IPS-18a (cell line): ENCODE results near the gene B4GALT2.
A peak's percentile ranks its signal among the peaks of the same experiment; 100 is the strongest.

ENCODE experiments used
- H3K27ac ChIP-seq: one replicate; pipeline ENCODE4 v1.5.1; 2013; ENCODE audit warnings: low read length
- H3K27me3 ChIP-seq: one replicate; pipeline ENCODE4 v1.6.1; 2013; ENCODE audit warnings: mild to moderate bottlenecking, low read length; ENCODE audit not compliant: control insufficient read depth, insufficient read depth
- H3K36me3 ChIP-seq: one replicate; pipeline ENCODE4 v1.6.1; 2013; ENCODE audit warnings: low read depth, low read length; ENCODE audit not compliant: control insufficient read depth
- H3K4me1 ChIP-seq: one replicate; pipeline ENCODE4 v1.6.1; 2013; ENCODE audit warnings: low read depth, low read length; ENCODE audit not compliant: control insufficient read depth
- H3K4me3 ChIP-seq: one replicate; pipeline ENCODE4 v1.5.1; 2013; ENCODE audit warnings: low read length
- H3K9ac ChIP-seq: one replicate; pipeline ENCODE4 v1.6.1; 2013; ENCODE audit warnings: mild to moderate bottlenecking, low read length, moderate library complexity
- H3K9me3 ChIP-seq: one replicate; pipeline ENCODE4 v1.6.1; 2013; ENCODE audit warnings: low read depth, low read length; ENCODE audit not compliant: control insufficient read depth

B4GALT2 gene

DNA sequence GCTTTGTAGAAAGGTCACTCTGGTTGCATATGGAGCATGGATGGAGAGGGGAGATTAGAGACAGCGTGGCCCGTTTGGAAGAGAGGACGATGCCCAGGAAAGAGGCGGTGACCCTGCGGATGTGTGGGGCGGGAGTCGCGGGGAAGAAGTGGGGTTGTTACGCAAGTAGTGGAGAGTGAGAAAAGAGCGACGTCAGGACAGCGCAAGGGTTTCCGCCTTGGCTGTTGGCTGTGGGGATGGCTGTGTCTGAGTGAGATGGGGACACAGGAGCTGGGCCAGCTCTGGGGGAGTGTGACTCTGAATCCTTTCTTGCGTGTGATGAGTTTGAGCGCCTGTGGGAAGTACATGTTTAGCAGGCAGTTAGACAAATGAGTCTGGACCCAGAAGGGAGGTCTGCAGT, 3.8 kb downstream of the B4GALT2 start:
- Histone ChIP-seq H3K27me3 (no peaks in the 10 kb centered on the region), H3K27ac (no peak overlapping the region), H3K9ac (no peak overlapping the region), H3K9me3 (no peaks in the 10 kb centered on the region), H3K4me3 (no peak overlapping the region), H3K36me3 (peaks cover 6% of the 10 kb centered on the region), H3K4me1 (peaks cover 4% of the 10 kb centered on the region)

- peaks cover 4% of the 10 kb centered on the region for H3K36me3 ChIP-seq
- H3K4me1 ChIP-seq: peaks cover 4% of the 10 kb centered on the region
- H3K27me3 ChIP-seq: no peaks in the 10 kb centered on the region
- no peak overlapping the region for H3K9ac ChIP-seq
- no peak overlapping the region for H3K27ac ChIP-seq
- H3K4me3 ChIP-seq: no peak overlapping the region
- H3K9me3 ChIP-seq: no peaks in the 10 kb centered on the region
Observed at GRCh38 chr1:43983253-43983899, 4.4 kb downstream of the B4GALT2 start.

- no peak overlapping the region for H3K4me3 ChIP-seq
- H3K27me3 ChIP-seq: no peaks in the 10 kb centered on the region
- H3K27ac ChIP-seq: no peak overlapping the region
- H3K4me1 ChIP-seq: peaks cover 3% of the 10 kb centered on the region
- no peaks in the 10 kb centered on the region for H3K9me3 ChIP-seq
- peaks cover 4% of the 10 kb centered on the region for H3K36me3 ChIP-seq
- no peak overlapping the region for H3K9ac ChIP-seq
Observed at GRCh38 chr1:43984855-43985254, 5.8 kb downstream of the B4GALT2 start.

GRCh38 chr1:43985984-43986595, 7.1 kb downstream of the B4GALT2 start:
- peaks cover 5% of the 10 kb centered on the region for H3K4me1 ChIP-seq
- H3K36me3 ChIP-seq: peaks cover 4% of the 10 kb centered on the region
- H3K9me3 ChIP-seq: no peaks in the 10 kb centered on the region
- H3K27me3 ChIP-seq: no peaks in the 10 kb centered on the region
- H3K4me3 ChIP-seq: no peak overlapping the region
- no peak overlapping the region for H3K9ac ChIP-seq
- H3K27ac ChIP-seq: no peak overlapping the region

DNA sequence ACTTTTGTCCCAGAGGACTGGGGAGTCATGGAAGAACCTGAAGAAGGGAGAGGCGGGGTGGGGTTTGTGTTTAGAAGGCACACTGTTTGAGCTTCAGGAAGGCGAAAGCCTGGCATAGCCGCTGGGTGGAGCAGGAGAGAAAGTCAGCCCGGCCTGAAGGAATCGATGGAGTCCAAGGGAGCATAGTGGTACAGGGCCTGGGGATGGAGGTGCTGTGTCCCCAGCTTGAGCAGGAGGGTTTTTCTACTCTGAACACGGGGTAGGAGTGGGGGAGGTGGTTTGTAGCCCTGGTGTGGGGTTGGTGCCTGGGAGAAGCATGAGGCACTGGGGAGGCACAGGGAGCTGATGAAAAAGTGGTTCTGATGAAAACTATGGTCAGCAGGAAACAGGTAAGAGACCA, 7.7 kb downstream of the B4GALT2 start:
- Histone ChIP-seq H3K4me1 (peaks cover 5% of the 10 kb centered on the region), H3K36me3 (peaks cover 4% of the 10 kb centered on the region), H3K9me3 (no peaks in the 10 kb centered on the region), H3K9ac (no peak overlapping the region), H3K4me3 (no peak overlapping the region), H3K27ac (no peak overlapping the region), H3K27me3 (no peaks in the 10 kb centered on the region)

DNA sequence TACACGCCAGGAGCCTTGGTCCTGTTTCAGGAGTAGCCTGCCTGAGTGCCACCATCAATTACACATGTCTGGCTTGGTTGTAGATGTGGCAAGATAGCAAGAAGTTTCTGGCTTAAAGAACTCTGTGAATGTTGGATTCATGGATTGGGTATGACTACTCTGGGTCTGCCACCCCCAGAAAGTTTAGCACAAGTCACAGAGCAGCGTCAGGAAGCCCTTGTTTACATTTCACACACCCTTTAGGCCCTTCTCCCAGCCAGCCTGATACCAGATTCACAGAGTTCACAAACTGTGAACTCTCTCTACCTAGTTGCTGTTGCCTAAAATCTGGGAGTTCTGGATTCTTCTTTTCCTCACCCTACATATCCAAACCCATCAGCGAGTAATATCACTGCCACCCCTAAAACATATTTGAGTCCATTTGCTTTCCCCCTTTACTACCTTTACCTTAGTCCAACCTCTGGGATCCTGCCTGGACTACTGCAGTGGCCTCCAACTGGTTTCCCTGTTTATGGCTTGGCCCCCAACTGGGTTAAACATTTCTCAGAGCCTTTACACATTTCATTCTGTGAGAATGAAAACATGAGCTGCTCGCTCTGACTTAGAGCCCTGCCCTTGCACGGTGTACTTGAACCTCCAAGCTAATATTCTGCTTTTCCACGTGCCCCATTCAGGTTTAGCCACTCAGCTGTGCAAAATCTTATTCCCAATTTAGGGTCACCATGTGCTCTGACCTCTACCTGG, 8.3 kb downstream of the B4GALT2 start:
- Histone ChIP-seq H3K9ac (no peak overlapping the region), H3K9me3 (no peaks in the 10 kb centered on the region), H3K4me1 (peaks cover 5% of the 10 kb centered on the region), H3K36me3 (peaks cover 4% of the 10 kb centered on the region), H3K27ac (no peak overlapping the region), H3K4me3 (no peak overlapping the region), H3K27me3 (no peaks in the 10 kb centered on the region)

GRCh38 chr1:43990271-43991199, 11.5 kb downstream of the B4GALT2 start:
- Histone ChIP-seq H3K27ac (no peak overlapping the region), H3K4me1 (peaks cover 9% of the 10 kb centered on the region), H3K4me3 (peak overlapping the region; percentile 74)

DNA sequence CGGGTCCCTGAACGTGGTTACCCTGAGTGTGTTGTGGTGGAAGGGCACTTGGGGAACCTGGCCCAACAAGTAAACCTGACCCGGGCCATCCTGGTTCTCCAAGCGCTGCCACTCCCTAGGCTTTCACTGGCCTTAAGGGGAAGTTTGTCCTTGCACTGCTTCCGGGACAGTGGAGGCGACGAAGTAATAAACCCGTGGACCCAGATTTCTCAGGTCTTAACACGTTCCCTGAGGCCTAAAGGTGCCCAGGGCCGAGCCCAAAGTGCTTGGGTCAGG, 12.1 kb downstream of the B4GALT2 start:
- H3K27ac ChIP-seq: no peak overlapping the region
- no peaks in the 10 kb centered on the region for H3K9me3 ChIP-seq
- H3K9ac ChIP-seq: peak overlapping the region; percentile 5
- H3K4me1 ChIP-seq: peaks cover 9% of the 10 kb centered on the region
- no peaks in the 10 kb centered on the region for H3K36me3 ChIP-seq
- H3K4me3 ChIP-seq: peak overlapping the region; percentile 74
- no peaks in the 10 kb centered on the region for H3K27me3 ChIP-seq

More at GRCh38 chr1:43990271-43991199, 11.5 kb downstream of the B4GALT2 start:
- H3K9me3 ChIP-seq: no peaks in the 10 kb centered on the region
- peak overlapping the region; percentile 5 for H3K9ac ChIP-seq
- H3K27me3 ChIP-seq: no peaks in the 10 kb centered on the region
- H3K36me3 ChIP-seq: no peaks in the 10 kb centered on the region

DNA sequence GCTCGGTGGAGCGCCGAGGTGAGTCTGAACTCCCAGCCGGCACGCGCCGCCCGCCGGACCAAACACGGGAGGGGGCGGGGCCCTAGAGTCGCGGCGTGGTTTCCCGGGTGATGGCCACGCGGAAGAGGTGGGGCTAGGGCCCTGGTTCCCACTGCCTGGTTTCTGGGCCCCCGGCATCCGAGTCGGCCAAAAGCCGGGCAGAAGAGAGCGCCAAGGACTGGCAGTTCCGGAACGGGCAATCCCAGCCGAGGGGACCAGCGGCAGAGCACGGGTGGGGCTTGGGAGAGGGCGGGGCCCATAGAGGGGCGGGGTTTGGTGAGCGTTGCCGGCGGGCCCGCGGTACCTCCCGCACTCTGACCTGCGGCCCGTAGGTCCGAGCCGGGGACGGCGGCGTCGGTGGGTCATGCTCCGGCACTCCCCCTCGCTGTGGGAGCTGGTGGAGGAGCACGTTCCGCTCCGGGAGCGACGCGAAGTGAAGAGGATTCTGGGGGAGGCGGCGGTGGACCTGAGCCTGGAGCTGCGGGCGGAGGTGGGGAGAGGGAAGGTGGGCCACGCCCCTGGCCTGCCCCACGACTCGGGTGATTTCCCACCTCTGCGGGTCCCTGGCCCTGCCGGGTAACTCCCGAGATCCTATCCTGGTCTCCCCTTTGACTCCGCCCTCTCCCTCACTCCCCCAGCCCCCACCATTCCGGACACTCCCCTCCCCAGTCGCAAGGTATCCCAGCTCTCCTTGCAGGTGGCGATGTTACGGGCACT, 12.6 kb downstream of the B4GALT2 start, which contains the start of gene CCDC24:
Gene CCDC24 (plus strand): TSS at position 124 of the 756 bp plus-strand sequence. CDS start 280 bp downstream, at position 404.
- Histone ChIP-seq H3K4me1 (peaks cover 9% of the 10 kb centered on the region), H3K9ac (peak within 1 kb of the TSS; percentile 5), H3K27ac (no peak within 1 kb of the TSS), H3K27me3 (no peaks in the 10 kb centered on the region), H3K4me3 (peak within 1 kb of the TSS; percentile 74), H3K36me3 (no peaks in the 10 kb centered on the region), H3K9me3 (no peaks in the 10 kb centered on the region)

DNA sequence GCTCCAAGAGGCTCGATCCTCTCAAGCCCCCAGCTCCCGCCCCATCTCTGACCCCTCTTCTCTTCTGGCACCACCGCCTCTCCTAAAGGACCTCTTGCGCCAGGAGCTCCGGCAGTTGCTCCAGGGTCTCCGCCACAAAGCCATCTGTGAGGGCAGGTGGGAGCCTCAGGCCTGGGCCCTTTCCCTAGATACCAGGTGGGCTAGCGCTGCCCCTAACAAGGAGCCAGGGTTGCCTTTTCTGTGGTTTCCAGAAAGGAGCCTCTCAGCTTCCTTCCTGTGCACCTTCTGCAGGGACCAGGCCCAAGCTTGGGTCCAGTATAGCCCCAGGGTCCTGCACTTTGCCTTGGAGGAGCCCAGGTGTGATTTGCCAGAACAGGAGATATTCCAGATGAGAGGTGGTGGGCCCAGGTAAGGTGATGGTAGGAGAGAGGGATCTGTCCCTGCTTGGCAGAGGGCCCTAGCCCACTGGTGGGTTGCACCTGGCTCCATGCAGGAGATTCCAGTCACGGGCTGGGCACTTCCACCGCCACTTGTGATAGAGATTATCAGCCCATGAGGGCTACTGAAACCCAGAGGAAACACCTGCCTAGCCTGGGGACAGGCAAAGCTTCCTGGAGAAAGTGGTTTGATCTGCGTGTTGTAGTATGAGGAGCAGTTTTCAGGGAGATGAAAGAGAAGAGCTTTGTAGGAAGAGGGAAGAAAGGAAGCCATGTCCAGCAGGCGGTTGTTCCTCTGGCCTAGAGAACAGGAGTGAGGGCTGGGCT, 13.4 kb downstream of the B4GALT2 start:
- peaks cover 9% of the 10 kb centered on the region for H3K4me1 ChIP-seq
- peak overlapping the region; percentile 74 for H3K4me3 ChIP-seq
- H3K36me3 ChIP-seq: no peaks in the 10 kb centered on the region
- H3K27ac ChIP-seq: no peak overlapping the region
- H3K27me3 ChIP-seq: no peaks in the 10 kb centered on the region
- H3K9me3 ChIP-seq: no peaks in the 10 kb centered on the region
- H3K9ac ChIP-seq: peak overlapping the region; percentile 5
